AG10803 (cell line): ENCODE data around the gene PLEKHG3.

Source experiments
- DNase-seq: peaks from one replicate; pipeline ENCODE4 v3.0.0; 2010; ENCODE audit warnings: low read depth
- H3K4me3 ChIP-seq: 2 replicates; pipeline ENCODE4 v1.5.1; 2011; ENCODE audit warnings: mild to moderate bottlenecking, low read length, control low read depth
- TF ChIP-seq, protein P1 (sequence below): conservative IDR thresholded peaks from 2 replicates; pipeline ENCODE4 v1.5.1; 2011; ENCODE audit warnings: mild to moderate bottlenecking, low read length, control low read depth, inconsistent platforms

The PLEKHG3 gene

DNA sequence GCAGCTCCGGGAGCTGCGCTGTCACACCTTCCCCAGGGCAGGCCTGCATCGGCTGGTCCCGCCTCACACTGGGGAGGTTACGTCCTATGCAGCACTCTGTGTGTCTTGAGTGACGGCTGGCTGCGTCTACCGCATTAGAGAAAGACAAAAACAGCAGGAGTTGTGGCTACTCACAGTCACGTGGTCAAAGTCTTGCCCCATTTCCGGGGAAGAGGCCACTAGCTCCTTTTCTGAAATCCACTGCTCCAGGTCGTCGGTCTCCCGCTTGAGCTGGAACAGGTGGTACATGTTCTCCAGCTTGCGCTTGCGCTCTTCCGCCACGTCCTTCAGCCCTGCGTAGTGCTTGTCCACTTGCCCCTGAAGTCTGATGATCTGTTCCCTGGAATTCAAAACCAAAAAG lies 68.8 kb downstream of the PLEKHG3 start:
- no peak for DNase-seq
- no peak overlapping the region for H3K4me3 ChIP-seq

DNA sequence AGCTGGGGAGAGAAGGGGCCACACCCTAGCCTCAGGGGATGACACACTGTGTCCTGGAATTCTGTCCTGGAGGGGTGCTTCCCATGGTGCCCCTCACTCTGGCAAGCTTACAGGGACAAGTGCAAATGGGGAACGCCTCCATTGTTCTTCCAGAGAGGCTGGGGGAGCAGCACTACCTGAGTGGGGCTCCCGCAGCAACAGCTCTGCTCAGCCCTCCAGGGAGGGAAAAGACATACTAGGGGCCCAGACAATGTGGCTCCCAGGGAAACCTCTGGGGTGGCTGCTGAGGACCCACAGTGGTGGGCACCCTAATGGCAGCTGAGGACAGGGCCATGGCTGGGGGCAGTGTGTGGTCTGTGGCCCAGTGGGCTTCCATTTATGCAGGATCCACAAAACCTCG lies 69.4 kb downstream of the PLEKHG3 start:
- no peak overlapping the region for H3K4me3 ChIP-seq

More for the DNA sequence above, 68.8 kb downstream of the PLEKHG3 start:
- TF ChIP-seq, protein P1, sequence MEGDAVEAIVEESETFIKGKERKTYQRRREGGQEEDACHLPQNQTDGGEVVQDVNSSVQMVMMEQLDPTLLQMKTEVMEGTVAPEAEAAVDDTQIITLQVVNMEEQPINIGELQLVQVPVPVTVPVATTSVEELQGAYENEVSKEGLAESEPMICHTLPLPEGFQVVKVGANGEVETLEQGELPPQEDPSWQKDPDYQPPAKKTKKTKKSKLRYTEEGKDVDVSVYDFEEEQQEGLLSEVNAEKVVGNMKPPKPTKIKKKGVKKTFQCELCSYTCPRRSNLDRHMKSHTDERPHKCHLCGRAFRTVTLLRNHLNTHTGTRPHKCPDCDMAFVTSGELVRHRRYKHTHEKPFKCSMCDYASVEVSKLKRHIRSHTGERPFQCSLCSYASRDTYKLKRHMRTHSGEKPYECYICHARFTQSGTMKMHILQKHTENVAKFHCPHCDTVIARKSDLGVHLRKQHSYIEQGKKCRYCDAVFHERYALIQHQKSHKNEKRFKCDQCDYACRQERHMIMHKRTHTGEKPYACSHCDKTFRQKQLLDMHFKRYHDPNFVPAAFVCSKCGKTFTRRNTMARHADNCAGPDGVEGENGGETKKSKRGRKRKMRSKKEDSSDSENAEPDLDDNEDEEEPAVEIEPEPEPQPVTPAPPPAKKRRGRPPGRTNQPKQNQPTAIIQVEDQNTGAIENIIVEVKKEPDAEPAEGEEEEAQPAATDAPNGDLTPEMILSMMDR = no peak

DNA sequence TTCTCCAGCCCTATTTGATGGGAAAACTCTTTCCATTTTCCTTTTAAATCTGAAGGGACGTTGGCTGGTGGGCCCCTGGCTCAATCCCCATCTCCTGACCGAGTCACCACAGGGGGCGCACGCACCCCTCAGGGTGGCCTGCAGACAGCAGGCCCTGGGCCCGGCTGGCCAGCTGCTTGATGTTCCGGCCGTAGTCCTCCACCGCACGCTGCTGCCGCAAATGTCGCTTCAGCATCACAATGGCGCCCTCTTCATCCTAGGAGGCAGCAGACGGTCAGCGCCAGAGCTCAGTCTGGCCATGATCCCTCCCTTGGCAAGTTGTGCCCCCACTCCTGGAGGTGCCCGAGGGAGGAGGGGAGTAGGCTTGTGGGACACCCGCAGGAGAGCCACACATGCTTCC lies 70.0 kb downstream of the PLEKHG3 start:
- no peak overlapping the region for H3K4me3 ChIP-seq
- DNase-seq = no peak
- TF ChIP-seq, protein P1 = no peak

More for the DNA sequence above, 69.4 kb downstream of the PLEKHG3 start:
- TF ChIP-seq, protein P1 = no peak
- DNase-seq = no peak

DNA sequence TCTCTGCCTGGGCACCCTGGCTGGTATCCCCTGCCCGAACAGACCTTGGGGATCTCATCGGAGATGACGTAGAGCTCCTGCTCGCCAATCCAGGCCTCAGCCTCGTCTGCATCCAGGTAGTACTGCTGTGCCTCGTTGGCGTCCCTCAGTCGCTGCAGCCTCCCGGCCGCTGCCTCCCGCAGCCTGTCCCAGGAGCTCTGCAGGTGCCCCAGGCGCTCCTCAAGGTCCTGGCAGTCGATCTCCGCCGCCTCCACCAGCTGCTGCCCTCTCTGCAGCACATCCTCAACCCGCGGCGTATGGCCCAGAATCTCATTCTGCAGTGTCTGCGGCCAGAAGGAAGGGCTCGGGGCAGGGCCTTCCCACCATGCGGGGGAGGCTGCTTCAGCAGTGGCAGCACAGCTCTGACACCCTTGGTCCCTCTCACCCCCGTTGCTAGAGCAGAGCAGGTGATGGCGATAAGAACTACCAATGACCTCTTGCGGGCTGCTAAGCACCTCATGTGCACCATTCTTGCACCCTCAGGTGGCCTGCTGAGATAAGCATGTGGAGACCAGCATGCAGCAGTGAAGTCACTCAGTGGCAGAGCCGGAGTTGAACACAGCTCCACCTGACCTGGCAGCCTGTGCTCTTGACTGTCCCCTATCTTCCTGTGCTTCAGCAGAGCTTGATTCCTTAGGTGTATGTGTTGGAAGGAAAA lies 71.0 kb downstream of the PLEKHG3 start:
- no peak for DNase-seq
- TF ChIP-seq, protein P1 = no peak
- H3K4me3 ChIP-seq = no peak overlapping the region

DNA sequence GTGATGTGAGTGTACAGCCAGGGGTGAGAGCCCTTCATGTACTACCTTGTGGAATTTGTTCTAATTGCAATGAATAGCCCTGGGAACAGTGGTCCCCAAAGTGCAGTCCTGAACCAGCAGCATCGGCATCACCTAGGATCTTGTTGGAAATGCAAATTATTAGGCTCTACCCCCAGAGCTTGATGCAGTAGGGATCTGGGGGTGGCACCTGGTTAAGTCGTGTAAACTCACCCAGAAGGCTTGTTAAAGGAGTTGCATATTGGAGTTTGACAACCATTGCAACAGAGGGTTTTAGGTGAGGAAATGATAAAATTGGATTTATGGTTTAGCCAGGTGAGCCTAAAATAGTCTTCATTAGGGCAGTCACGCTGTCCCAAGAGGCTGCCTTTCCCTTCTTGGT lies 73.2 kb downstream of the PLEKHG3 start:
- H3K4me3 ChIP-seq = no peak overlapping the region
- TF ChIP-seq, protein P1 = no peak
- DNase-seq = no peak

DNA sequence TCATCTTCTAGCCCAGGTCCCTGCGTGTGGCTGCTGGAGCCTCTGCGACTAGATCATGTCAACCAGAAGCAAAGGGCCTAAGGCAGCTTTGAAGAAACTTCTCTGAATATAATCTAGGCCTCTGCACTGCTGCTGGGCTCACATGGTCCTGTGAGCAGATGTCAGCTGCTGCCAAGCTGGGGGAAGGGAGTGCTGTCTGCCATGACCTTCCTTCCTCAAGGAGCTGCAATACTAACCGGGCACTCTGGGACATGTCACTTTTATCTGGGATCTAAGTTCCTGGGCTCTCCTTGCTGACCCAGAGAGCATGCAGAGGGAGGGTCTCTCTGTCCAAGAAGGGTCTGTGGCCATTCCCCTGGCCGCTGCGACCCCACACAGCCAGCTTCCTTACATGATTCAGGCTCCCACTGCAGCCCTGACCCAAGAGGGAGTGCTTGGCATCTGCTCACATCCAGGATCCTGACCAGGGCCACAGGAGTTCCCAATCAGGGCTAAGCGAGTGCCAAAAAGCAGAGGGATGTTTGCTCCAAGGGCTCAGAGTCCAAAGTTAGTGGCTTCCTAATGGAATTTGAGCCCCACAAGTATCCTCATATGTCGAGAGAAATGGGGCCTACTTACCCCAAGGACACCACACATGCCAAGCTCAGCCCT lies 74.0 kb downstream of the PLEKHG3 start:
- no peak for DNase-seq
- TF ChIP-seq, protein P1 = no peak
- no peak overlapping the region for H3K4me3 ChIP-seq

GRCh38 chr14:64779472-64779871 lies 75.2 kb downstream of the PLEKHG3 start:
- DNase-seq = no peak
- H3K4me3 ChIP-seq = no peak overlapping the region
- TF ChIP-seq, protein P1 = no peak
